ENCODE data around the gene OPCML.

The OPCML gene

GRCh38 chr11:133501643-133502539, 30.4 kb downstream of the OPCML start:
- no peak for DNase-seq

DNA sequence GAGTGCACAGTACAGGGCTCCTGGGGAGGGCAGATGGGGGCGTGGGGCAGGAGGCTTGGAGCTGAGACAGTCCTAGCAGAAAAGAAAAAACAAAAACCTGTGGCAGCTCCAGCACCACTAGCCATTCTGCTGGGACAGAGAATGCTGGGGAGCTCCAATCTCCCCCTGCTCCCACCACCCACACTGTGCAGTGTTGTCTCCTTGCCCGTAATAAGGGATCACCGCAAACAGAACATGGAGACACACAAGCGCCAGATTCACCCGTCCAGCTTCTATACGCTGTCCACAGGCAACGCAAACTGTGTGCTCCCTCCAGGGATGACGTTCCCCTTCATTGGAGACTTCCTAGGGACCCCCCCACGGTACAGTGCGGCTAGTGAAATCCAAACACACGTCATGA, 31.4 kb downstream of the OPCML start:
- DNase-seq, result no peak

DNA sequence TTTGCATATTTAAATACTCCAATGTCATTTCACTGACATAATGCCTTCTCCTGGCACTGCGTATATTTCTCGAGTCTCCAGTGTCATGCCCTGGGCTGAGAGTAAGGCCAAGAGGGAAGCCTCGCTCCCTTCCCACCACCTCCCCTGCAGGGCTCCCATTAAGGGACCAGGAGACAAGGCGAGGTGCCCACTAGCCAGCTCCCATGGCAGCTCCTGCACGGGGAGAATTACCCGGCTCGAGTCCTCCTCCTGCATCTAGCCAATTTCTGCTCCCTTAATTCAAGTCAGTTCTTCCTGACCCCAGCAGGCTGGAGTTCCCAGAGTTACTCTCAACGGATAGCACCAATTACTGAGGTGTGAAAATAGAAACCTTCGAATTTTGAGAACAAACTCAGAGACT, 31.9 kb downstream of the OPCML start:
- DNase-seq, result no peak

DNA sequence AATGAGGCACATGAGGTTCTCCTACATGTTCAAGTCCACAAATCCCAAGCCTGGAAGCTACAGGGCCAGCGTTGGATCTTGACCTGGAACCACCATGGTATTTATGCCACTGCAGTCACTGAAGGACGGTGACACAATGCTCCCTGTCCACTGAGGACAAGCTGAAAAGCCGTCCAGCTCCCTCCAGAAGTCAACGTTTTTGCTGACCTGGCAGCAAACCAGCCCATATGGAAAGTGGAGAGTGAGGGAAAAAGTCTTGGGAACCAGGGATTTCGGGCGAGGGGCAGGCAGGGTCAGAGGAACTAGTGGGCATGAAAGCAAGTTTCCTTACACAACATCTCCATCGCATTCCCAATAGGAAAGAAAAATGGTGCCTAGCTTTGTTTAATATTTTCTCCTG, 33.3 kb downstream of the OPCML start:
- no peak for DNase-seq

- no peak for DNase-seq
Observed at GRCh38 chr11:133497477-133498140, 34.7 kb downstream of the OPCML start.

DNA sequence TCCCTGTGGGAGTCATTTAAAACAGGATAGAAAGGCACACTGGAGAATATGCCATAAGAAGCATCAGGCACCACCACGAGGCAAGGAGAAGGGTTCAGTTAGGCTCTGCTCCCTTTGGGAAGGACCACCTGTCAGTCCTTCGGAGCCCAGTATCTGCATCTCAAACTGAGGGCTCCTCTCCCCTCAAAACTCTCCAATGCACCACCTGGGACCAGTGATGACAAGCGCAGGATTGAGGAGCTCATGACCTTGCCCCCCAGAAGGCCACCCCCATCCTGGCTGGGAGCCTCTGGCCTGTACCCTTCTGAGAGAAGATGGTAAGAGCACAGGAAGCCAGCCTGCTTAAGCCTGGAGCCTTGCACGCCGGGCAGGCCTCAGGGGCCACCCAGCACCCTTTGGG, 39.4 kb downstream of the OPCML start:
- DNase-seq, result no peak

DNA sequence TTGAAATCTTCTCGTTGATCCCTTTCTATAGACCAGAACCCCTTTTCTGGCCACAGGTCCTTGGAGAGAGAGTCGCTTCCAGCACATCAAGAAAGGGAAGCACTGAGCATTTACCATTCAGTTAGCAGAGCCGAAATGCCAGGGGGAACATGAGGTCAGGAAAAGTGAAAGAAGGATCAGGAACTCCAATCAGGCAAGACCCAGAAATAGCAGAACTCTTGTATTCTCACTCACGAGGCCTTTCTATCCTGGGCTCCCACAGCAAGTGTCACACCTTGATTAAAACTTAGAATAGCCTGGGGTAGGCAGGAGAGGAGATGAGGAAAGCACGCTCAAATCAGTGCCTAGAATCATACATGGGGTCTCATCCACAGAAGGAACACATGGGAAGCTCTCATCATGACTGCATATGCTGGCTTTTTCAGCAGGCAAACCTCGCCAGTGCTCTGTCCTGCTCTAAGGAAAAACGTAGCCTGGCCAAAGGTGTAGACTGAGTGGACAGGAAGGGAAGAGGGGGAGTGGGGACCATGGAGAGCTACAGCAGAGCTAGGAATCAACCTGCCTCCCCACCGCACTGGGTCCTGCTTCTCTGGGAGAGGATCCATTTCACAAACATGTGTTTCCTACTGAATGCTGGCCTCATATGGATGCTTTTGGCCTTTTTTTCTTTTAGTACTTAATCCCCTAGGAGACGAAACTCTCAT, 40.5 kb downstream of the OPCML start:
- no peak for DNase-seq

DNA sequence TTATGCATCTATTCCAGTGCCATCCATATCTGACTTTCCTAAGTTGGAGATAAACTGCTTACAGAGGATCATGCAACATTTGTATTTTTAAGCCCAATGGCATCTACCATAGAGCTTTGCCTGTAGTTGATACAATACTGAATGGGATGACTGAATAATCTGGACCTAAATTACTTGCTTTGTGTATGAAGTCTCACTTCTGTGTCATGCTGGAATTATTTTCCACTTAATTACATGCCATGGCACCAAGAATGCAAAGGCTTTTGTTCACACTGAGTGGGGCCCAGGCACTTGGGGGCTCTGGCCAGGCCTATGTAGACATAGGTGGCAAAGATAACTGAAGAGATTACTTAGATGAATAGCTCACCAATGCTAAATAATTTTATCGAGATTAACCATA, 51.6 kb downstream of the OPCML start:
- no peak for DNase-seq

- DNase-seq, result no peak
Observed at GRCh38 chr11:133479209-133479608, 53.1 kb downstream of the OPCML start.

- no peak for DNase-seq
Observed at GRCh38 chr11:133477251-133477625, 55.1 kb downstream of the OPCML start.

DNA sequence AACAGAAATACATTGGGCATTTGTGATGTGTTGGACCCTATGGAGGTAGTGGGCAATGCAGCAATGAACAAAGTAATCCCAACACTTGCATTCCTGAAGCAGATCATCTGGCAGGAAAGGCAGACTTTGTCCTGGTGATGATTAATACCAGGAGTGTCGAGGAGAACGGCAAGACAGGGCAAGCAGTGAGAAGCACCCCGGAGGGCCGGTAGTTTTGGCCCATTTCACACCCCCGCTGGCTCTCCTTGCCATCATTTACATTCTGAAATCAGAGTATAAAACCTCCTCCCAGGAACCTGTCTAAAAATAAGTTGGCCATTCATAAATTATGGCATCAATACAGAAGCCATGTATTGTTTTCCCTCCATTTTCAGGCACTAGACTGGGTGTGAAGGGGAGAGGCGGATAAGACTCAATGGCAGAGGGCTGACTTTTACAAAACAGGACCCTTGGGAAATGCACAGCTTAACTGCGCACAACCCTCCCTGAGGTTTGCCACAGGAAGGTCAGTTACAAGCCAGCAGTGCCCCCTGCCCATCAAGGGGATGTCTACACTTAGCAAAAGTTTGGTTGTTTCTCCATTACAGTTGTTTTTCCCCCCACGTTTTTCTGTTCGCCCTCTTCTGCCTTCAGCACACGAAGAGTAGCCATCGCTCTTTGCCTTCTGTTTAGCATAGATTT, 55.6 kb downstream of the OPCML start:
- DNase-seq, result no peak

DNA sequence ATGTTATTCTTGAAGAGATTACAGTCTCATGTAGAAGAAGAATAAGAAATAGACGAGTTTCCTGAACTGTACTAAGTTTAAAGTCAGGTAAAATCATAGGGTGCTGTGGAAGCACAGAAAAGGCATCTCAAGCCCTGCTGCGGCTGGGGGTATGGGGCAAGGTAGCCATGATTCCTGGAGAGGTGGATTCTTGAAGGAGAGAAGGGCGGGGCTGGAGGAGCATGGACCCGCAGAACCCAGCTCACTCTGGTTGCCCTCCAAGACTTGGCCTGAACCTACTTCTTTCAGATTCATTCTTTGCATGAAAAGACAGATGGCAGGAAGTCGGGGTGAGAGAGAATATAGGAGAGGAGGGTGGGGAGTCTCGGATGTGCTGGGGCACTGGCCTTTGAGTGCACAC, 57.8 kb downstream of the OPCML start:
- DNase-seq, result no peak

GRCh38 chr11:133467686-133468085, 64.6 kb downstream of the OPCML start:
- DNase-seq, result no peak

GRCh38 chr11:133443206-133443747, 89.0 kb downstream of the OPCML start:
- no peak for DNase-seq

- DNase-seq, result no peak
Observed at GRCh38 chr11:133441964-133442660, 90.2 kb downstream of the OPCML start.

GRCh38 chr11:133425992-133426391, 106.3 kb downstream of the OPCML start:
- DNase-seq, result no peak

DNA sequence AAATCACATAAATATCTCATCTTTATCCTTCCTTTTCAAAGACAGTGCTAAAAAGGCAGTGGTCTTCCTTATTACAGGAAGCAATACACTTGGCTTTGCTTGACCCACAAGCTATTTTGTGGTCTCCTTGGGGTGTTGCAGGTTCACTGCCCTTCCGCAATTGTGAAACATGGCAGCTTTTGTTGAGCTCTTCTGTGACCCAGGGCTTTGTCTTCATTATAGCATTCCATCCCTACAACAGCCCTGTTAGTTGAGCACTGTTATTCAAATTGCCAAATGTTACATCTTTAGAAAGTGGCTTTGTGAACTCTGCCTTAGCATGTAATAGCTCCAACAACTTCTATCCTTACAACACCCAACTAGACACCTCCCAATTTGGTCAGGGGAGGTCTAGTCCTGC, 107.1 kb downstream of the OPCML start:
- DNase-seq, result no peak

- DNase-seq, result no peak
Observed at GRCh38 chr11:133418218-133418617, 114.1 kb downstream of the OPCML start.

DNA sequence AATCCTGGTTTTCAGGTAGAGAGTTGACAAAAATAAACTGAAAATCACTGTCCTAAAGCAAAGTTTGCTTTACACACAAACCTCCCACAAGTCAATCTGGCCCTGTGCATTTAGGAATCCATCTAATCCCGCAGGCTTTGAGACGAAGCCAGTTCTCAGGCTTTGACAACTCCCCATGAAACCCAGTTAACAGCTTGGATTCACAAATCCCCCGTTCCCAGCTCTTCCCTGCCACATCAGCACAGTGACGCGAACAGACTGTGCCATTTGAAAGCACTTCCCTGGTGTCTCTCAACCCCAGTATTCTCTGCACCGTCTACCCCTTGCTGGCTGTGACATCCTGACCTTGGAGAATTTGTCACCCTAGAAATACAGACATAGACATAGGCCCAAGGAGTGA, 117.8 kb downstream of the OPCML start:
- no peak for DNase-seq

GRCh38 chr11:133413703-133414102, 118.6 kb downstream of the OPCML start:
- DNase-seq, result no peak

DNA sequence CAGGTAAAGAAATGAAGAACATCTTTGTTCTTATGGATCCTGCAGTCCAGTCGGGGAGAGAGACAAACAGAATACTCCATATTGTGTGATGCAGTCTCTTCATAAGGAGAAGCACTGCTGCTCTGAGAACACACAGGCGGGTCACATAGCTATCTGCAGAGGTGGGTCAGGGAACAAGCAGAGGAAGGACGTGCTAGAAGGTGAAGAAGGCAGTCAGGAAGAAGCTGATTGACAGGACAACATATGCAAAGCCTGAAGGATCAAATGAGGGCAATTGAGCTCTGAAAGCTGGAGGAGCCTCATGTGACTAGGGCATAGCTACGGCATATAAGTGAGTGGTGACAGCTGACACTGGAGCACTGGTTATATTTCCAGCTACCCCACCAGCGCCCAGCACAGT, 122.5 kb downstream of the OPCML start:
- no peak for DNase-seq

DNA sequence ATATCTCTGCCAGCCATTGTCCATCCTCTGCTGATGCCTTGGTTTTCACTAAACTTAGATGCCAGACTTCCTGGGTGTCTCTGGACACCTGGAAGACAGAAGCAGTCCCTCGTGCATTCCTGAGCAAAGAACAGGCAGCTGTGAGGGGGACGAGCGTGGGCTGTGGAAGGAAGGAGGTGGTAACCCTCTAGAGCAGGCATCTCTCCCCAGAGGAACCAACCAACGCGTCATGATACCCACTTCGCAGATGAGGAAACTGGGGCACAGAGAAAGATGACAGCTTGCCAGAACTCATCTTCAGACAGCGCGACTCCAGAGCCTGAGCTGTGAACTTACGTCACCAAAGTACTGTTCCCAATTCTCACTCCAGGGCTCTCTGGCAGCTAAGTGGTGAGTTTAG, 123.4 kb downstream of the OPCML start:
- no peak for DNase-seq

Measured in stimulated activated CD4-positive, alpha-beta T cell treated with anti-CD3 and anti-CD28 coated beads, Interleukin-4, amount 100 ng/mL, for 24 hours (primary cell).